GM23338 (cell line): ENCODE results near the gene GLI3. TPM values are rescaled to one million over a fixed set of nuclear protein-coding genes. Genes with fewer than 3 reads are reported as not detected.
A peak's percentile ranks its signal among the peaks of the same experiment; 100 is the strongest.

Source experiments
- ATAC-seq: fragments of 200-7000 bp; cut with Tn5 transposase; 3 replicates; pipeline ENCODE4 v1.9.1; 2020
- DNase-seq: peaks from one replicate; pipeline ENCODE4 v3.0.0-alpha.2; 2015; ENCODE audit warnings: low spot score
- H2AFZ ChIP-seq: fragments of 200-600 bp; sonication (generic); 2 replicates; pipeline ENCODE4 v1.8.0; 2016; ENCODE audit warnings: antibody characterized with exemption, mild to moderate bottlenecking, moderate library complexity
- H3F3A ChIP-seq: fragments of 200-600 bp; sonication (generic); replicated peaks from 2 replicates; pipeline ENCODE4 v1.8.0; 2017; ENCODE audit warnings: antibody characterized with exemption, mixed run types, low read depth
- H3K27ac ChIP-seq: fragments of 200-600 bp; sonication (generic); 2 replicates; pipeline ENCODE4 v1.6.1; 2016; ENCODE audit warnings: low read depth
- H3K27me3 ChIP-seq: fragments of 200-600 bp; sonication (generic); 2 replicates; pipeline ENCODE4 v1.8.0; 2016; ENCODE audit warnings: mild to moderate bottlenecking, mixed run types, moderate library complexity; ENCODE audit not compliant: insufficient read depth
- H3K36me3 ChIP-seq: fragments of 200-600 bp; sonication (generic); 2 replicates; pipeline ENCODE4 v1.8.0; 2016; ENCODE audit warnings: mild to moderate bottlenecking; ENCODE audit not compliant: insufficient read depth
- H3K4me1 ChIP-seq: fragments of 200-600 bp; sonication (generic); 2 replicates; pipeline ENCODE4 v1.8.0; 2016; ENCODE audit warnings: mild to moderate bottlenecking, moderate library complexity; ENCODE audit not compliant: insufficient read depth
- H3K4me2 ChIP-seq: fragments of 200-600 bp; sonication (generic); 2 replicates; pipeline ENCODE4 v1.7.1; 2017; ENCODE audit warnings: mixed run types
- H3K4me3 ChIP-seq: fragments of 200-600 bp; sonication (generic); 2 replicates; pipeline ENCODE4 v1.6.1; 2016; ENCODE audit warnings: mixed run types
- H3K79me2 ChIP-seq: fragments of 200-600 bp; sonication (generic); replicated peaks from 2 replicates; pipeline ENCODE4 v1.8.0; 2017; ENCODE audit warnings: mild to moderate bottlenecking; ENCODE audit not compliant: insufficient read depth
- H3K9me2 ChIP-seq: fragments of 200-600 bp; sonication (generic); 2 replicates; pipeline ENCODE4 v1.8.0; 2017; ENCODE audit not compliant: insufficient read depth
- H4K20me1 ChIP-seq: fragments of 200-600 bp; sonication (generic); replicated peaks from 2 replicates; pipeline ENCODE4 v1.8.0; 2017; ENCODE audit warnings: mild to moderate bottlenecking; ENCODE audit not compliant: insufficient read depth
- H3K27ac Mint-ChIP-seq: 2 replicates; pipeline ENCODE4 v1.8.0; 2020; ENCODE audit warnings: inconsistent platforms, mild to moderate bottlenecking, moderate library complexity, mixed read lengths
- H3K27me3 Mint-ChIP-seq: 3 replicates; pipeline ENCODE4 v1.8.0; 2022; ENCODE audit warnings: low read depth, mild to moderate bottlenecking, moderate library complexity, mixed read lengths, inconsistent platforms; ENCODE audit not compliant: insufficient read depth, poor library complexity
- H3K36me3 Mint-ChIP-seq: 3 replicates; pipeline ENCODE4 v1.8.0; 2021; ENCODE audit warnings: low read depth, mild to moderate bottlenecking, inconsistent platforms, moderate library complexity, mixed read lengths
- H3K4me1 Mint-ChIP-seq: 3 replicates; pipeline ENCODE4 v1.8.0; 2020; ENCODE audit warnings: mild to moderate bottlenecking, inconsistent platforms, mixed read lengths
- H3K4me3 Mint-ChIP-seq: 3 replicates; pipeline ENCODE4 v1.8.0; 2021; ENCODE audit warnings: moderate library complexity, mild to moderate bottlenecking, inconsistent platforms, mixed read lengths
- H3K9me3 Mint-ChIP-seq: 3 replicates; pipeline ENCODE4 v1.8.0; 2020; ENCODE audit warnings: moderate library complexity, mild to moderate bottlenecking, inconsistent platforms, mixed read lengths
- CREB1 ChIP-seq: fragments of 250-450 bp; sonication (Bioruptor Pico); IDR thresholded peaks from 2 replicates; pipeline ENCODE4 v1.5.0; 2020; ENCODE audit warnings: low read depth, mild to moderate bottlenecking, moderate library complexity
- CTCF ChIP-seq, 2 experiments: fragments of 200-600 bp in 1 of 2; sonication (generic) in 1 of 2; conservative IDR thresholded peaks; 2 replicates each; pipeline versions ENCODE4 v1.5.1 to v1.6.1; 2016 to 2017; ENCODE audit warnings: antibody characterized with exemption in 2 of 2, low read depth in 2 of 2, mild to moderate bottlenecking in 2 of 2, moderate library complexity in 1 of 2
- EZH2phosphoT487 ChIP-seq: fragments of 200-600 bp; sonication (generic); IDR thresholded peaks from one replicate; pipeline ENCODE4 v1.8.1; 2018; ENCODE audit warnings: antibody characterized with exemption; ENCODE audit not compliant: unreplicated experiment
- POLR2AphosphoS5 ChIP-seq: IDR thresholded peaks from 2 replicates; pipeline ENCODE4 v1.6.1; 2016; ENCODE audit warnings: antibody characterized with exemption, low read depth
- REST ChIP-seq: IDR thresholded peaks from one replicate; pipeline ENCODE4 v1.6.1; 2018; ENCODE audit warnings: antibody characterized with exemption; ENCODE audit not compliant: unreplicated experiment
- STAT1 ChIP-seq: IDR thresholded peaks from one replicate; pipeline ENCODE4 v1.6.1; 2016; ENCODE audit warnings: antibody characterized with exemption; ENCODE audit not compliant: unreplicated experiment
- ZNF114 ChIP-seq: fragments of 250-450 bp; sonication (Bioruptor Pico); IDR thresholded peaks from 2 replicates; pipeline ENCODE4 v1.5.0; 2020; ENCODE audit warnings: mild to moderate bottlenecking, moderate library complexity
- ZNF331 ChIP-seq: fragments of 250-450 bp; sonication (Bioruptor Pico); IDR thresholded peaks from 2 replicates; pipeline ENCODE4 v1.5.0; 2020; ENCODE audit warnings: low read depth, mild to moderate bottlenecking, moderate library complexity
- polyA plus RNA-seq: library from polyadenylated mRNA; unstranded; fragments of >200 nt; fragmentation: Nextera tagmentation; extraction: Ambion mirVana; gene quantifications from 2 replicates; pipeline ENCODE4 v1.2.1, GENCODE V29; 2016
- total RNA-seq: library from RNA; depleted of rRNA; stranded (reverse); fragments of >200 nt; shearing (Covaris generic); gene quantifications from 2 replicates; pipeline ENCODE4 v1.2.3, GENCODE V29; 2014

GLI3 gene
- total and polyA plus RNA-seq, 2 experiments from 2014 or later = 16.1 to 17.9 TPM

GRCh38 chr7:42224391-42225003 is 12.5 kb downstream of the GLI3 start:
- Mint-ChIP-seq H3K4me3 (no peak overlapping the region; the same call in 1 of the 3 replicates), H3K4me1 (peaks cover 83% of the 10 kb centered on the region), H3K9me3 (no peaks in the 10 kb centered on the region), H3K36me3 (peaks cover 5% of the 10 kb centered on the region; the same call in 2 of the 3 replicates), H3K27me3 (peaks cover 9% of the 10 kb centered on the region), H3K27ac (peak overlapping the region; percentile 90)
- Histone ChIP-seq H3K79me2 (peaks cover 12% of the 10 kb centered on the region), H3K4me2 (peak overlapping the region; percentile 46), H3K36me3 (no peaks in the 10 kb centered on the region), H3K27ac (peak overlapping the region; percentile 97), H4K20me1 (no peaks in the 10 kb centered on the region), H3F3A (peaks cover 15% of the 10 kb centered on the region; the same call in 1 of the 2 replicates), H3K9me2 (no peaks in the 10 kb centered on the region), H3K4me3 (no peak overlapping the region), H2AFZ (no peak overlapping the region), H3K27me3 (no peaks in the 10 kb centered on the region), H3K4me1 (peaks cover 78% of the 10 kb centered on the region)
- ATAC-seq (peak; percentile 11), DNase-seq (peak; percentile 76)
- no peak for TF ChIP-seq CREB1 (CRISPR knock-in tag)
- peak; percentile 69 to 79 for TF ChIP-seq CTCF (conservative IDR thresholded peaks at IDR 0.05; ENCODE audit: low read depth in 2 of 2)

GRCh38 chr7:42222891-42223290 is 14.1 kb downstream of the GLI3 start:
- DNase-seq = peak; percentile 85
- H4K20me1 ChIP-seq = no peaks in the 10 kb centered on the region
- peaks cover 27% of the 10 kb centered on the region for H3K79me2 ChIP-seq
- H3K4me2 ChIP-seq = peak overlapping the region; percentile 46
- H2AFZ ChIP-seq = no peak overlapping the region
- peak; percentile 56 for ATAC-seq
- H3K4me3 ChIP-seq = peak overlapping the region; percentile 13
- H3K27me3 Mint-ChIP-seq = peaks cover 6% of the 10 kb centered on the region
- H3K4me3 Mint-ChIP-seq = peak overlapping the region; percentile 44; the same call in 2 of the 3 replicates
- peak overlapping the region; percentile 97 for H3K27ac Mint-ChIP-seq
- peak overlapping the region; percentile 97 for H3K27ac ChIP-seq
- no peaks in the 10 kb centered on the region for H3K9me2 ChIP-seq
- peaks cover 7% of the 10 kb centered on the region; the same call in 1 of the 2 replicates for H3F3A ChIP-seq
- peaks cover 82% of the 10 kb centered on the region for H3K4me1 ChIP-seq
- H3K9me3 Mint-ChIP-seq = no peaks in the 10 kb centered on the region
- H3K4me1 Mint-ChIP-seq = peaks cover 88% of the 10 kb centered on the region
- H3K27me3 ChIP-seq = no peaks in the 10 kb centered on the region
- H3K36me3 Mint-ChIP-seq = peaks cover 8% of the 10 kb centered on the region; the same call in 2 of the 3 replicates
- no peaks in the 10 kb centered on the region for H3K36me3 ChIP-seq
- TF ChIP-seq ZNF331 (no peak), ZNF114 (no peak), STAT1 (no peak), CTCF (conservative IDR thresholded peaks at IDR 0.05; ENCODE audit: low read depth in 2 of 2) (no peak), REST (no peak), EZH2phosphoT487 (no peak), POLR2AphosphoS5 (no peak), CREB1 (CRISPR knock-in tag) (no peak)
